H1 (cell line): ENCODE data around the gene TEX2. TPM values are rescaled to one million over a fixed set of nuclear protein-coding genes. Genes with fewer than 3 reads are reported as not detected.
A peak's percentile ranks its signal among the peaks of the same experiment; 100 is the strongest.

Experiments used
- BCL11A ChIP-seq, 2 experiments: IDR thresholded peaks; one replicate each; pipeline ENCODE4 v1.6.1; 2011; ENCODE audit warnings: low read depth in 2 of 2, low read length in 2 of 2, mild to moderate bottlenecking in 2 of 2
- CEBPB ChIP-seq: IDR thresholded peaks from 2 replicates; pipeline ENCODE4 v1.6.1; 2012; ENCODE audit warnings: low read depth, low read length
- MAX ChIP-seq: IDR thresholded peaks from 2 replicates; pipeline ENCODE4 v1.6.1; 2012; ENCODE audit warnings: inconsistent platforms
- NANOG ChIP-seq: IDR thresholded peaks from 2 replicates; pipeline ENCODE4 v1.6.1; 2011; ENCODE audit warnings: low read length, low read depth, mild to moderate bottlenecking, inconsistent platforms; ENCODE audit not compliant: insufficient read depth, poor library complexity, severe bottlenecking
- SIRT6 ChIP-seq: IDR thresholded peaks from one replicate; pipeline ENCODE4 v1.7.1; 2012; ENCODE audit warnings: low read length, inconsistent platforms
- TAF1 ChIP-seq: IDR thresholded peaks from 2 replicates; pipeline ENCODE4 v1.6.1; 2011; ENCODE audit warnings: mild to moderate bottlenecking, low read depth, low read length
- polyA plus RNA-seq, 7 experiments: library from polyadenylated mRNA; depleted of rRNA in 3 of 7; stranded (reverse) in 5 of 7; unstranded in 2 of 7; fragments of >200 nt in 5 of 7; fragments of 200-250 nt in 2 of 7; gene quantifications; 1 replicate in 5 of 7; 2 replicates in 1 of 7; 4 replicates in 1 of 7; pipeline versions ENCODE4 v1.2.1 to v1.2.3, GENCODE V29; 2011 to 2013; ENCODE audit warnings: missing spikeins in 2 of 7, mixed read lengths in 2 of 7
- total RNA-seq: library from RNA; stranded (reverse); fragmentation: NEBNext Ultra II Directional; extraction: Animal tissue kit (Norgen Biotek cat#: 25700); gene quantifications from 2 replicates; pipeline ENCODE4 v1.2.1, GENCODE V29; 2021
- TF ChIP-seq, protein P1 (sequence below): fragments of 300-600 bp; sonication (generic); IDR thresholded peaks from 2 replicates; pipeline ENCODE4 v1.7.1; 2012; ENCODE audit warnings: low read length, moderate library complexity, mild to moderate bottlenecking, inconsistent platforms; ENCODE audit not compliant: insufficient replicate concordance

Gene TEX2
- total and polyA plus RNA-seq, 2 of the 8 experiments (the other 6 are each of a cell fraction or from before 2014, with no cell fraction given) = 6.1 to 15.6 TPM

DNA sequence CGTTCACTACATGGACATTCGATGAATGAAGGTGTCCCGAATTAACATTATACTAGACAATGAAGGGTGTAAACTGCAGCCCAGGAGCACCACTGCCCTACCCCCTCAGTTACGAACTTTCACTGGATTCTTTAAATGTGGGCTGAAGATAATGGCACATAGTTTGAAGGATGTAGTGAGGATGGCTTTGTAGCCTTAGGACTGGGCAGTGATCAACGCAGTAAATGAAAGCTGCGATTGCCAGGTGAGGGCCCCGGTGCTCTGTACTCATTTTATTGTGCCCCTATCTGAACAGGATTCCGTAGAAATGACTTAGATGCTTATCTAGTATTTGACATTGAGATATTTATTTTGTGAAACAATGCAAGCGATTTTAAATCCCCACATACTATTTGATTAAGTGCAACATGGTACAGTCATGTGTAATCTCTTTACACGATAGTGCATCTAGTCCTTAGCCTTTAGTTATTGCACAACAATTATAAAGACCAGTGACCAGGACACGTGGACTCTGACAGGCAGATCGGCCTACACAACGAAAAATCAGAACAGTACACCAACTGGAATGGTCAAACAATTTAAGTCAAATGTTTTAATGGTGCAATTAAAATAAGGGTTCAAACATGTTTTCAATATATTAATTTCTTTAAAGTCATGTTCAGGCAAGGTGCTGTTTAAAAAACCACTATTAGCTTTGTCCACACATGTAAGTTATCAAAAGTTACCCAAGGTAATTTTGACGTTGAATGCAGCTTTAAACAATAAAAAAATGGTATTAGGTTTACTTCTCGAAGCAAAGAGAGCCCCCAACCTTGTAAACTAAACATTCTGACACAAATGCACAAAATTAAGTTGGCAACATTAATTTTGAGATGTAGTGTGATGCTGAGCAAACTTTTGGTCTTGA is 115.7 kb downstream of the TEX2 start (continued):
- TF ChIP-seq, protein P1, sequence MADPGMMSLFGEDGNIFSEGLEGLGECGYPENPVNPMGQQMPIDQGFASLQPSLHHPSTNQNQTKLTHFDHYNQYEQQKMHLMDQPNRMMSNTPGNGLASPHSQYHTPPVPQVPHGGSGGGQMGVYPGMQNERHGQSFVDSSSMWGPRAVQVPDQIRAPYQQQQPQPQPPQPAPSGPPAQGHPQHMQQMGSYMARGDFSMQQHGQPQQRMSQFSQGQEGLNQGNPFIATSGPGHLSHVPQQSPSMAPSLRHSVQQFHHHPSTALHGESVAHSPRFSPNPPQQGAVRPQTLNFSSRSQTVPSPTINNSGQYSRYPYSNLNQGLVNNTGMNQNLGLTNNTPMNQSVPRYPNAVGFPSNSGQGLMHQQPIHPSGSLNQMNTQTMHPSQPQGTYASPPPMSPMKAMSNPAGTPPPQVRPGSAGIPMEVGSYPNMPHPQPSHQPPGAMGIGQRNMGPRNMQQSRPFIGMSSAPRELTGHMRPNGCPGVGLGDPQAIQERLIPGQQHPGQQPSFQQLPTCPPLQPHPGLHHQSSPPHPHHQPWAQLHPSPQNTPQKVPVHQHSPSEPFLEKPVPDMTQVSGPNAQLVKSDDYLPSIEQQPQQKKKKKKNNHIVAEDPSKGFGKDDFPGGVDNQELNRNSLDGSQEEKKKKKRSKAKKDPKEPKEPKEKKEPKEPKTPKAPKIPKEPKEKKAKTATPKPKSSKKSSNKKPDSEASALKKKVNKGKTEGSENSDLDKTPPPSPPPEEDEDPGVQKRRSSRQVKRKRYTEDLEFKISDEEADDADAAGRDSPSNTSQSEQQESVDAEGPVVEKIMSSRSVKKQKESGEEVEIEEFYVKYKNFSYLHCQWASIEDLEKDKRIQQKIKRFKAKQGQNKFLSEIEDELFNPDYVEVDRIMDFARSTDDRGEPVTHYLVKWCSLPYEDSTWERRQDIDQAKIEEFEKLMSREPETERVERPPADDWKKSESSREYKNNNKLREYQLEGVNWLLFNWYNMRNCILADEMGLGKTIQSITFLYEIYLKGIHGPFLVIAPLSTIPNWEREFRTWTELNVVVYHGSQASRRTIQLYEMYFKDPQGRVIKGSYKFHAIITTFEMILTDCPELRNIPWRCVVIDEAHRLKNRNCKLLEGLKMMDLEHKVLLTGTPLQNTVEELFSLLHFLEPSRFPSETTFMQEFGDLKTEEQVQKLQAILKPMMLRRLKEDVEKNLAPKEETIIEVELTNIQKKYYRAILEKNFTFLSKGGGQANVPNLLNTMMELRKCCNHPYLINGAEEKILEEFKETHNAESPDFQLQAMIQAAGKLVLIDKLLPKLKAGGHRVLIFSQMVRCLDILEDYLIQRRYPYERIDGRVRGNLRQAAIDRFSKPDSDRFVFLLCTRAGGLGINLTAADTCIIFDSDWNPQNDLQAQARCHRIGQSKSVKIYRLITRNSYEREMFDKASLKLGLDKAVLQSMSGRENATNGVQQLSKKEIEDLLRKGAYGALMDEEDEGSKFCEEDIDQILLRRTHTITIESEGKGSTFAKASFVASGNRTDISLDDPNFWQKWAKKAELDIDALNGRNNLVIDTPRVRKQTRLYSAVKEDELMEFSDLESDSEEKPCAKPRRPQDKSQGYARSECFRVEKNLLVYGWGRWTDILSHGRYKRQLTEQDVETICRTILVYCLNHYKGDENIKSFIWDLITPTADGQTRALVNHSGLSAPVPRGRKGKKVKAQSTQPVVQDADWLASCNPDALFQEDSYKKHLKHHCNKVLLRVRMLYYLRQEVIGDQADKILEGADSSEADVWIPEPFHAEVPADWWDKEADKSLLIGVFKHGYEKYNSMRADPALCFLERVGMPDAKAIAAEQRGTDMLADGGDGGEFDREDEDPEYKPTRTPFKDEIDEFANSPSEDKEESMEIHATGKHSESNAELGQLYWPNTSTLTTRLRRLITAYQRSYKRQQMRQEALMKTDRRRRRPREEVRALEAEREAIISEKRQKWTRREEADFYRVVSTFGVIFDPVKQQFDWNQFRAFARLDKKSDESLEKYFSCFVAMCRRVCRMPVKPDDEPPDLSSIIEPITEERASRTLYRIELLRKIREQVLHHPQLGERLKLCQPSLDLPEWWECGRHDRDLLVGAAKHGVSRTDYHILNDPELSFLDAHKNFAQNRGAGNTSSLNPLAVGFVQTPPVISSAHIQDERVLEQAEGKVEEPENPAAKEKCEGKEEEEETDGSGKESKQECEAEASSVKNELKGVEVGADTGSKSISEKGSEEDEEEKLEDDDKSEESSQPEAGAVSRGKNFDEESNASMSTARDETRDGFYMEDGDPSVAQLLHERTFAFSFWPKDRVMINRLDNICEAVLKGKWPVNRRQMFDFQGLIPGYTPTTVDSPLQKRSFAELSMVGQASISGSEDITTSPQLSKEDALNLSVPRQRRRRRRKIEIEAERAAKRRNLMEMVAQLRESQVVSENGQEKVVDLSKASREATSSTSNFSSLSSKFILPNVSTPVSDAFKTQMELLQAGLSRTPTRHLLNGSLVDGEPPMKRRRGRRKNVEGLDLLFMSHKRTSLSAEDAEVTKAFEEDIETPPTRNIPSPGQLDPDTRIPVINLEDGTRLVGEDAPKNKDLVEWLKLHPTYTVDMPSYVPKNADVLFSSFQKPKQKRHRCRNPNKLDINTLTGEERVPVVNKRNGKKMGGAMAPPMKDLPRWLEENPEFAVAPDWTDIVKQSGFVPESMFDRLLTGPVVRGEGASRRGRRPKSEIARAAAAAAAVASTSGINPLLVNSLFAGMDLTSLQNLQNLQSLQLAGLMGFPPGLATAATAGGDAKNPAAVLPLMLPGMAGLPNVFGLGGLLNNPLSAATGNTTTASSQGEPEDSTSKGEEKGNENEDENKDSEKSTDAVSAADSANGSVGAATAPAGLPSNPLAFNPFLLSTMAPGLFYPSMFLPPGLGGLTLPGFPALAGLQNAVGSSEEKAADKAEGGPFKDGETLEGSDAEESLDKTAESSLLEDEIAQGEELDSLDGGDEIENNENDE = peak; percentile 1
- peak; percentile 75 for TF ChIP-seq CEBPB
- no peak for TF ChIP-seq TAF1
- peak in 1 of 2 experiments; percentile 6 for TF ChIP-seq BCL11A (IDR thresholded peaks at IDR 0.05; ENCODE audit: low read depth in 2 of 2, low read length in 2 of 2)
- TF ChIP-seq SIRT6 = no peak
- no peak for TF ChIP-seq NANOG
- peak; percentile 12; the same call in 1 of the 2 replicates for TF ChIP-seq MAX
